Medulla oblongata (tissue), 1 donor: ENCODE data around the gene AMBP.

Source experiments
- DNase-seq: peaks from one replicate; pipeline ENCODE4 v3.0.0-alpha.2; 2015; ENCODE audit errors: extremely low spot score

AMBP gene

DNA sequence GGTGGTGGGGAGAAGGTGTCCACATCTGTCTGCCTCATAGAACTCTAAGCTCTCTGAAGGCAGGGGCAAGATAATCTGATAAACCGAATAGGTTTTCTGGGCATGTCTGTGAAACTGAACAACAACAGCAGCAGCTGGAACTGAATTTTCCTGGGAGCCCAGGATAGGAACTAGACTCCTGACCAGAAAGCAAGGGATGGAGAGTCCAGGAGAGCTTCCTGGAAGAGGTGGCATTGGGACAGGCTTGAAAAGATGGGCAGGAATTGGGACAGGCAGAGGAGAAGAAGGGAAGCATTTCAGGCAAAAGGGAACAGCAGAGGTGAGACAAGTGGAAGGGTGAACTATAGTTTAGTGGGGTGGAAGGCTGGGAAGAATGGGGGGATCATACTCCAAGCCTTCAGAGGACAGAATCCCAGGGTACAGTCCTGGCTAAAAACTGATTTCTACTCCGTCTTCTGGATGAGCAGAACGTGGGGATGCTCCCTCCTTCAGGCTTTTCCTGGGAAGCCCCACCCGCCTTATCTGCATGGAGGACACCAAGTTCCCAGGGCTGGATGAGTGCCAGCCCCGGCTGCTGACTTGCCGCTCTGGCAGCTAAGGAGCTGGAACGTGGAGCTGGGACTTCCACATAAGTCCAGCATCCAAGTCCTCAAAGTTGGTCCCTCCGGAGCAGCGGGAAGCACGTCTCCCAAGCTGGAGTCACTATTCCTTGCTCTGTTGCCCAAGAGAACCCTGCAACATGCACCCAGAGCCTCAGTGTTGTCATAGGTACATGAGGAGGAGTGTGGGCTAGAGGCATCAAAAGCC is 34.9 kb upstream of the AMBP start:
- DNase-seq, result peak; percentile 29

DNA sequence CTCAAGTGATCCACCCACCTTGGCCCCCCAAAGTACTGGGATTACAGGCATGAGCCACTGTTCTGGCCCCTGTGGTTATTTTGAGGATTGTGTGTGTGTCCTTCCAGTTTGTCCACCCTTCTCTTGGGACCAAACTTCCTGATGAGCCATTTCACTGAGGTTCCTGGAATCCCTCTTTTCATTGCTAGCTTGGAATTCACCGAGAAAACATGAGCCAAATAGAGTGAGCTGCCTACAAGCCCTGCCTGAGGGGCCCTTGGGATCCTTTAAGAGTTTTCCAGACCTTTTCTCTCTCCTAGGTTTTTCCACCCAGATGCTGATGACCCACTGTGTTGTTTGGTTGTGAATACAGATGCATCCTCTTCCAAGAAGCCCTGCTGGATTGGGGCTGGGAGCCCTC is 34.2 kb upstream of the AMBP start:
- no peak for DNase-seq

DNA sequence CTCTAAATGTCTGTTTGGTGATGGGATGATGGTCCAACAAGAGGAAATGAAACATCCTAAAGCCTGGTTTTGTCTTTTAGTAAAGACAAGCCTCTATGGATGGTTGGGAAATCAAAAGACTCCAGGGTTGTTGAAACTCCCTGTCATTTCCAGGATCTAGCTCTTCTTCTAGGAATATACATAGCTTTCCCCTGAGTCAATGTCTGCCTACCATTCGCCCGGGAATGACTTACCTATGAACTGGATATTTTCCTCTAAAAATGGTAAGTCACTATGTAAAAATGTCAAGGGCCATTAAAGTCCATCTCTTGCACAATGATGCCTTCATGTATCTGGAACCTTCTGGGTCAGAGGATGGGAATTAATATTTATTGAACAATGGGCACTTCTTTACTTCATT is 32.1 kb upstream of the AMBP start:
- DNase-seq, result no peak

DNA sequence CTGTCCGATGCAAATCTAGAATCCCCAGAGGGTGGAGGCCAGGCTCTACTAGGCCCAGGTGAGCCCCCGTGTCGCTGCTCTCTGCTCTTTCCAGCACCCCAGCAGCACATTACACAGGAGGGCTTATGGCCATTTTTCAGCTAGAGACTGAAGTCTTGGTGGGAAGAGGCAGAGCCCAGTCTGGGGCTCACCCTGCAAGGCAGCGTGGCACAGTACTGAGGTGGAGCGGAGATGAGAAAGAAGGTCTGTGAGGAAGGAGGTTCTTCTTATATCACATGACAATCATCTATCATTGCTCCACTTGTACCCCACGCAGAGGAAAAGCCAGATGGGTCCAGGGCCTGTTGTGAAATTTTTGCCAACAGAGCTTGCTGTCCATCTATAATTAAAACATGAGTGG is 31.0 kb upstream of the AMBP start:
- DNase-seq, result no peak

DNA sequence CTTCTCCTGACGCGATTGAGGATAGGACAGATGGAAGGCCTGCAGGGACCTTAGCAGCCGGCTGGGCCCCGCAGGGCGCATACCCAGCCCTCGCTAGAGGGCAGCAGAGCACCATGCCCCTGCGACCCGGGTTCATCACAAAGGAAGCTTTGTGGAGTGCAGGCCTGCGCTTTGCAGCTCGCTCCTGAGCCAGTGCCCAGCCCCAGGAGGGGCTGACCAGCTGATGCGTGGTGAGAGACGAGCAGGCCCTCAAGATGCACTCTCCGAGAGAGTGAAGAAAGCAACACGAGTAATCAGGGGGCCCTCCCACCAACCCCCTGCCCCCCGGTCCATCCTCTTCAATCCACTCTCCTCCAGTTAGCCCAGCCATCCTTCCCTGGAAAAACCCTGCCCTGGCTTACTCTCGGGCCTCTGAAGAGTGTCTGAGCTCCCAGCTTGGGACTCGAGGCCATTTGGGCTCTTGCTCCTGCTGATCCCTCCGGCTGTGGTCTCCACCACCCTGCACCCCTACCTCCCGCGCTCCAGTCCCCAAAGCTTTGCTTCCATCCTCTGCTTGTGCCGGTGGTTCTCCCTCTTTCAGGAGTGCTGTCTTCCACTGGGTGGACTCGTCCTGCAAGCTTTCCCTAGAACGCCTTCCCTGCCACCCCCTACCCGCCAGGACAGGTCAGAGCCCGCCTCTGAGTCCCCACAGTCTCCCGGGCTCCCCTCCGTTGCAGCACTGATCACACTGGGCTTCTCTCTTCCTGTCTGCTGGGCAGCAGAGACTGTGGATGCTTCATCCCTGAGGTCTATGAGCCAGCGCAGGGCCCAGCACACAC is 30.1 kb upstream of the AMBP start:
- DNase-seq, result peak; percentile 94

DNA sequence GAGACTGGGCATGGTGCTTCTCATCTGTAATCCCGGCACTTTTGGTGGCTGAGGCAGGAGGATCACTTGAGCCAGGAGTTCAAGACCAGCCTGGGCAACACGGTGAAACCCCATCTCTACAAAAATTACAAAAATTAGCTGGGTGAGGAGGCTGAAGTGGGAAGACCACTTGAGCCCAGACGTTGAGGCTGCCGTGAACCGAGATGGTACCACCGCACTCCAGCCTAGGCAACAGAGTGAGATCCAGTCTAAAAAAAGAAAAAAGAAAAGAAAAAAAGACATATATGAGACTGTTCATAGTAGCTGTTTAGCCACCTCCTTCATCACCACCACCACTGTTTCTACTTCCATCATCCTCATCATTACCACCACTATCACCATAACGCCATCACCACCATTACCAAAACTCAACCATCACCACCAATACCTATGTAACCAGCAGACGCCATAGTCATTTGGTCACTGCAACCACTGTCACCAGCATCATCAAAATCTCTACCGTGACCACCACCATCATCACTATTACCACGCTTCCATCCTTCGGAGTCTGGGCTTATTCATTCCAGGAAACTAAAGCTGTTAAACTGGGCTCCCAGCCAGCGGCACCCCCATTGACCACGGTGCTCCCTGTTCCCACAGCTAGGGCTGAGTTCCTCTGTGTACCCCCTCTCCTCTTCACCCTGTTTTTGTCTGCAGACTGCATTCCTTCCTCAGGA is 29.3 kb upstream of the AMBP start:
- no peak for DNase-seq

DNA sequence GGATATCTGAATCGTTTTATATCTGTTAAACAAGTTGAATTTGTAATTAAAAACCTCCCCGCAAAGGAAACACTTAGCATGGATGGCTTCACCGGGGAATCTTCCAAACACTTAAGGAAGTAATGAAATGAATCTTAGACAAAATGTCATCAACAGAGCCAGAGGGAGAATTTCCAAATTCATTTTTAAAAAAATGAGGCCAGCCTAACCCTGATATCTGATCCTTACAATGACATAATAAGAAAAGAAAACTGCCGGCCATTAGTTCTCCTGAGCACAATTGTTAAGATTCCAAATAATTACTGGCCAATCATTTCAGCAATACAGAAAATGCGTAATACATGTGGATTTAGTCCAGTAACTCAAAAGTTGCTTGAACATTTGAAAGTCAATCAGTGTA is 27.1 kb upstream of the AMBP start:
- no peak for DNase-seq

DNA sequence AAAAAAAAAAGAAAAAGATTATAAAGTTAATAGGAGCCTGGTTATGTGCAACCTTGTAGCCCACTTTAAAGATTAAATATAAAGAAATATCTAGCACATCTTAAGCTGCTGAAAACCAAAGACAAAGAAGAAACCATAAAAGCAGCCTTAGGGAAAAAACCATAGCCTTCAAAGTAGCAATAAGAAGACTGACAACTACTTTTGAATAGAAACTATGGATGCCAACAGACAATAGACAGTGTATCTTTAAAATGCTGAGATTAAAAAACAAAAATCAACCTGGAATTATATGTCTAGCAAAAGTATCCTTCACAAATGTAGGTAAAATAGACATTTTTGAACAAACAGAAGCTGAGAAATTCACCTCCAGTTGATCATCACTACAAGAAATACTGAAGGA is 24.4 kb upstream of the AMBP start:
- DNase-seq, result no peak

DNA sequence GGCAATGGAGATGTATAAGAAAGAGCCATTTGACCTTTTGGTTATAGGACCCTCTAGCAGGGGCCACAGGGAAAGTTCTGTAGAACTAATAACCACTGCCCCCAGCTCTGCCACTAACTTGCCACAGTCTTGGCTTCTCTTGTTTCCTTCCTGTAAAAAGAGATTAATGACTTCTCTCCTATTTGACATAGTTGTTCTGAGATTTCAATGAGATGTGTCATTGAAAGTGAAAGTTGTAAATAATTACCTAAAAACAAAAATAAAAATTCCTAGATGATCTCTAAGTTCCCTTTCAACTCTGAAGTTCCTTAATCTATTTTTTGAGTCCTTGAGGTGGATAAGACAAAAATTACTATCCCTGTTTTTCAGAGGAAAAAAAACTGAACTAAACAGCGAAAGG is 22.4 kb upstream of the AMBP start:
- DNase-seq, result no peak

DNA sequence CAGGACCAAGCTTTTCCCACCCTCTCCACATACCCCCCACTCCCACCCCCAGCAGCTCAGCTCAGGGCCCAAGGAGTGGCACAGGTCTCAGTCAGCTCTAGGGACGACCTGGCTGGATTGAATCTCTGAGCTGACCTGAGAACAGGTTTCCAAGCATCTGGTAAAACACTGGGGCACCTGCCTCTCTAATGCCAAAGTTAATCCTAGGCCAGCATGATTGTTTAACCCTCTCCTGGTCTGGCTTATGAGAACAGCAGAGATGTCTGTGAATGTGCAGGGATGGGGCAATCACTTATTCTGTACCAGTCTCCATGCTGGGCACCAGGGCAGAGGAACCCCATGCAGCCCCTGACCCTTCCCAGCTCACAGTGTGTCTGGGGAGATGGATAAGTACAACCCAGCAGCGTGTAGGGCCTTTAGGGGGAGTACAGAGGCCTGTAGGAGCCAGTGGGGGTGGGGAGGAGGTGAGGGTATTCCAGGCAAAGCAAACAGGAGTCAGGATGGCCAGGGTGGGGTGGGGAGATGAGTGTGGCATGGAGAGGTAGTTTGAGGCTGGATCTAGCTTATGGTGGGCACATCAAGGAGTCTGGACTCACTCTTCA is 21.7 kb upstream of the AMBP start:
- DNase-seq, result no peak

DNA sequence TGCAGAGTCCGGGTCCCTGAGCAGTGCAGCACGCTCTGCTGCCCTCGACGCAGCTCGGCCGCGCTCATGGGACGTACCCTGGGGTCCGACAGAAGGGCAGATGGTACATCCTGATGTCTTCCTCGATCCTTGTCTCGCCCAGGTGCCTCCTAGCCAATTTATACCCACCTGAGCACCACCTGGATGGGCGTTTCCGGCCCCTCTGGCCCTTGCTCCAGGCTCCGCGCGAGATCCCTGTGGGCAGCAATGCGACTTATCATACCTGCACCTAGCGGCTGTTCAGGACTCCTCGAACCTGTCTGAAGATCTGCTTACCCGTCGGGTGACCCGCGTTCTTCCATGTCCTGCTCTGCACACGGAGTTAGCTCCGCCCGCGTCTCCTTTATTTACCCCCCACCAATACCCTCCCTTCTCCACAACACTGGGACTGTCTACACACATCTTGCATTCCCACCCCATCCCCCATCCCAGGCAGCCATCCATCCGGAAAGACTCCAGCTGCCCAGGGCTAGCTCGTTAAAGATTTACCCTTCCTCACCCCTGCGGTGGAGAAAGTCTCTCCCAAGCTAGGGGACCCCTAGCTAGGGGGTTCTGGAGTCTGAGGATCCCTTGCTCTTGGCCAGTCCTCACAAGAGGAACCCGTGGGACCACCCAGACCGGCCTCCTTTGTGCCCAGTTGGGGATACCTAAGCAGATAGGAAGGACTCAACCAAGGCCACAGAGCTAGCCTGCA is 21.0 kb upstream of the AMBP start, which contains the start of gene KIF12:
Gene KIF12, minus strand, starts transcription at position 357 of the 733 bp plus-strand sequence. Its CDS starts 16 bp downstream, at position 341.
- no peak for DNase-seq

DNA sequence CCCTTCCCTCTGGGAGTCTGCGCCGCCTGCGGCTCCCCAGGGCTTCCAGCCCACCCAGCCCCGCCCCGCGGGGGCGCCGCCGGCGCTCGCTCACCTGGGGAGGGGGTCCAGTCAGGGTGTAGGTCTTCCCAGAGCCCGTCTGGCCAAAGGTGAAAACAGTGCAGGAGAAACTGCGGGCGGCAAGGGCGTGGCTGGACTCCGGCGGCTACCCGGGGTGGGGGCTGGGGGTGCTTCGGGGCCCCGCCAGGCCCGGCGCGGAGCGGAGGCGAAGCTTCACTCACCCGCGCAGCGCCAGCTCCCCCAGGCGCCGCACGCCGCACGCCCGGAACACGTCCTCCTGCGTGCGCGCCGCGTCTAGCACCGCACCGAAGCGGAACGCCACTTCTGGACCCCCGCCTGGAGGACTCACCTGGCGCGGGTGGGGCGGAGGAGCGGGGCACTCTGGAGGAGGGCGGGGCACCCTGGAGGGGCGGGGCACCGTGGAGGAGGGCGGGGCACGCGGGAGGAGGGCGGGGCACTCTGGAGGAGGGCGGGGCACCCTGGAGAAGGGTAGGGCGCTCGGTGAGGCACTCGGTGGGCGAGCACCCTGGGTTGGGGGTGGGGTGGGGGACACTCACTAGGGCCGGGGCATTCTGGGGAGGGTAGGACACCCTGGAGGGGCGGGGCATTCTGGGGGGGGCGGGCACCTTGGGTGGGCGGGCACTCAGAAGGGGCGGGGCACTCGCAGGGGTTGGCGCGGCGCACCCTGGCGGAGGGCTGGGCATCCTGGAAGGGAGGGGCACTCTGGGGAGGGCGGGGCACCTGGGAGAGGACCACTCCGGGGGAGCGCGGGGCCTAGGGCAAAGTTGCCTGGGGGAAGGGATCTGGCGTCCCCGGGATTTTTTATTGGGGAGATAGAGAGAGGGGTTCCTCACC is 20.2 kb upstream of the AMBP start:
- no peak for DNase-seq

DNA sequence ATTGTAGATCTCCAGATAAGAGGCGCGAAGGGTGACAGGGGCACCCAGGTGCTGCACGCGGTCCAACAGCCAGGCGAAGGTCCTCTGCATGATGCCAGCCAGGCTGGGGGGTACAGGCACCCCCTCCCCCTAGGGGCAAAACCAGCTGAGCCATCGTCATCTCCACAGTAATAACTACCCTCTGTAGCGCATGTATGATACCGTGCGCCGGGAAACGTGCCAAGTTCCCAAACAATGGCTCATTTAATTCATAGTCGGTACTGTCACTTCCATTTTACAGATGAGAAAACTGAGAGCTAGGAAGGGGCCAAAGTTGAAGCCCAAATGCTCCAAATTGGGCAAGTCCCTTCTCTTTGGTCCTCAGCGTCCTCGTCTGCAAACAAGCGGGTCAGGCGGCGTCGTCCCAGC is 19.5 kb upstream of the AMBP start:
- DNase-seq, result no peak

DNA sequence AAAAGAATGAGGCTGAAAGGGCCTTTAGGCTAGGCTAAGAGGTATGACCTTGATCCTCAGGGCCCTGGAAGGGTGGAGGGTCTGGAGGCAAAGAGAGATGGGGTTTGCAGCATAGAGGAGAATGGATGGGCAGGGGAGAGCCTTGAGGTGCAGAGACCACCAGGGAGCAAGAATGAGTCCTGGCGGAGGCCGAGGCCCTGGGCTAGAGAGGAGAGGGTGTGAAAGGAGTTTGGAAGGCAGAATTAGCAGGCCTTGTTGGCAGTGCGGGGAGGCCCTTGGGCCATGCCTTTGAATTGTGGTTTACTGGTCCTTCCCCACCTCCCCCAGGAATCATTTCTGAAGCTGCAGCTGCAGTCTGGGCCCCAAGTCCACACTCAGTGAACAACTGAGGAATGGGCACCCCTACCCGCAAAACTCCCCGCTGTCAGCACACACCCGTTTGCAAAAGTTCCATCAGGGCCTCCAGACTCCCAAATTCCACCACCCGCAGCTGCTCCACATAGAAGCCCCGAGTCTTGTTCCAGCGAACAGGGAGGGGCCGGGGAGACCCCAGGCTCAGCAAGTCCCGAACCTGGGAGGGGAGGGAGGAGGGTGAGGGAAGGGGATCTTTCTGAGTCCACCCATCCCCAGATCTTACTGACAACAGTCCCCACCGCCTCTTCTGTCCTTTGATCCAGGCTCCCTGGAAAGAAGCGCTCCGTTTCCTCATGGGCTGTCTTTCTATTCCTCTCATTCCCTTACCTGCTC is 18.9 kb upstream of the AMBP start:
- no peak for DNase-seq

DNA sequence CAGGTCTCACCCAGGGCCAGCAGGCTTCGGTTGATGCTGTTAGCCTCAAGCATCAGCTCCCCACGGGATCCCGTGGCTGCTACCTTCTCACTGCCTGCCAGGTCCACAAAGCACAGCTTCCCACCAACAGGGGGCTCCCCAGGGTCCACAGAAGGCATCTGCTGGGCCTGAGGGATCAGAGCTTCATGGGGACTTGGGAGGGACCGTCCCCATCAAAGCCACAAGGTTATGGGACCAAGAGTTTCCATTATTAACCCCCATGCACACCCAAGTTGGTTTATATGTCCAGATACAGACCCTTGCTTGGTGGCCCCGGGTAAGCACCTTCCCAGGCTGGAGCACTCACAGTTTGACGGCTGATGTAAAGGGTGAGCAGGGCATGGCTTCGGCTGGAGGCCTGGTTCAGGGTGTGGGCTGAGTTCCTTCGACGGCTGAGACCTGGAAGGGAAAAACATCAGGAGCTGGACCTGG is 18.0 kb upstream of the AMBP start:
- DNase-seq, result no peak

DNA sequence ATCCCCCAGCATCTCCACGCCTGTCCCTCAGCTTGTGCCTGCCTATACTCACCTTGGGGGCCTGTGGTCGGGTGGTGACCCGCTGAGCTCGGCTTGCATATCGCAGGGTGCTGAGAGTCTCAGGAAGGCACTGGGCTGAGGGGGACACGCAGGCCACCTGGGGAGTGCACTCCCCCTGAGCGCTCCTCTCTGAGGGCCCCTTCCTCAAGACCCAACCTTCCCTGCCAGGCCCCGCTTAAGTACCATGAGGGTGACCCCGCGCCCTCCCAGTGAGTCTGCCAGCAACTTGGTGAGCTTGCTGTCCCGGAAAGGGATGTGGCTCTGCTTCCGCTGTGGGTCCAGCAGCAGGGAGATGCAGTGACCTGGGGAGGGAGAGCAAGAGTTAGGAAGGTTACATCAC is 16.9 kb upstream of the AMBP start:
- no peak for DNase-seq

DNA sequence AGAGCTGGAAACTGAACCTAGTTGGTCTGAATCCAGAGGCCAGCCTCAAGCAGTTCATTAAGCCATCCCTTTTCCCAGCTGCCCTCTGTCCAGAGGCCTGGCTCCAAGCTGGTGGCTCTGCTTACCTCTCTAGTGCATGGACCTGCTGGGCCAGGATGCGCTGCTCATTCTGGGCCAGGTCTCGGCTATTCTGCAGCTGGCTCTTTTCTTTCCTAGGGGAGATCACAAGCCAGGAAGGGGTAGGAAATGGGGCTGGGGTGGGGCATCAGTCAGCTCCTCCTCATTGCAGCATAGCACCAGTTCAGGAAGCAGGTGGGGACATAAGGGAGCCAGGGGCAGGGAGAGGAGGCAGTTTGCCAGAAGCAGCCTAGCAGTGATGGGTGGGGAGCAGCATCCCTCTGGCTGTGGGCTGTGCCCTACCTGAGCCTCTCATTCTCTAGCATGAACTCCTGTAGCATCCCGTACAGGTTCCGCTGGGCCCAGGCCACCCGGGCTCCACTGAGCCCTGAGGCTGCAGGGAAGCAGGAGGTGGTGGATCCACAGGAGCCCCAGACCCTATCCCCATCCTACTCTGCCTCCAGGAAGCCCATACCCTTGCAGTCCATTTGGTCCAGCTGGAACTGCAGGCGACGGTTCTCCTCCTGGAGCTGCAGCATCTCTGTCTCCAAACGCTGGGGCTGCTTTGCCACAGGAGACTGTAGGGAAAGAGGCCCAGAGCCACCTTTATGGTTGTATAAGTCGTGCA is 15.8 kb upstream of the AMBP start:
- DNase-seq, result no peak

DNA sequence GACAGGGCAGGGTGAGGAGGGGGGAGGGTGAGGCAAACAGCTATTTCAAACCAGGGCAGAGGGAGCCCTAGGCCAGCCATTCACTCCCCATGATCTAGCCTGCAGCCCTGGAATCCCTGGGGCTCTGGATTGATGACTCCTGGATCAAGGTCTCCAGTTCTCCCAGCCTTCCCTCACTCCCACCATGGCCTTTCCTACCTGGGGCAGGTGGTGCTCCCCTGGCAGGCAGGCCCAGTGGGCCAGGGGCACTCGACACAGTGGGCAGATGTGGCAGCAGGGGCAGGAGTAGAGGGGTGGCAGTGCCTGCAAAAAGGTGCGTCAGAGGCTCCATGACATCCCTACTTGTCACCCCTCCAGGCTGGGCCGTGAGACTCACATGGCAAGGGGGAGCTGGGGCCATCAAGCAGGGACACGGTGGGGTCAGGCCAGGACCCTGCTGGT is 15.0 kb upstream of the AMBP start:
- no peak for DNase-seq

DNA sequence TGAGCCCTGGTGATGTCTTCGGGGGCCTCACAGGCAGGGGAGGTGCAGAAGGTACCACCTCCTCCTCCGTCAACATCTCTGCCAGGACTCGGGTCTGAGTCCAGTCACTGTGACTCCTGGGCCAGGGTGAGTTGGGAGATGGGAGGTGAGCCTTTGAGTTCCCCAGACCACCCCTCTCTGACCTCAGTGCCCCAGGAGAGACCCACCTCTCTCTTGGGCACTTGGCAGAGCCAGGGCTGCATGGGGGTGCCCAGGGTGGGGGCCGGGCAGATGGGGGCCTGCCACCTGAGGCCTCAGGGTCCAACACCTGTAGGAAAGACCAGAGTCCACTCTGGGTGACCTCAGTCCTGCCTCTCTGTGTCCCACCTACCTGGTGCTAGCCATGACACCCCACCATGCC is 14.2 kb upstream of the AMBP start:
- DNase-seq, result no peak
